NCI-H345 (cell line): ENCODE results near the gene PARP1.

ENCODE experiments used
- DNase-seq: peaks from one replicate; lab custom pipeline; 2025; lab: John Stamatoyannopoulos, UW

PARP1 gene

DNA sequence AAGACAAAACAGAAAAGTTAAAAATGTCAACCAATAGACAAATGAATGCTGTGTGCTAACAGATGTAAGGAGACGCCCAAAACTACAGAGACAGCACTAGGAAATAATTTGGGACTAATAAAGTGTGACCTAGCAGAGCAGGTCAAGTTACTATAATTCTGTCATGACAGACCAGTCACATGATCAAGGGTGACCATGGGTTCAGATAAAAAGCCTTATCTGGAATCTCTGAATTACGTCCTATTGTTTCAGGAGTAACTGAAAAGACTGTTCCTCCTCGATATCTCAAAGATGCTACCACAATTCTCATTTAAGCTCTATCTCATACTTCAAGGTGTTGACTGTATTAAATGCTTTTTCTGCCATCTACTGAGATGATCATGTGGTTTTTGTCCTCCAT lies 31.6 kb downstream of the PARP1 start:
- no peak for DNase-seq

DNA sequence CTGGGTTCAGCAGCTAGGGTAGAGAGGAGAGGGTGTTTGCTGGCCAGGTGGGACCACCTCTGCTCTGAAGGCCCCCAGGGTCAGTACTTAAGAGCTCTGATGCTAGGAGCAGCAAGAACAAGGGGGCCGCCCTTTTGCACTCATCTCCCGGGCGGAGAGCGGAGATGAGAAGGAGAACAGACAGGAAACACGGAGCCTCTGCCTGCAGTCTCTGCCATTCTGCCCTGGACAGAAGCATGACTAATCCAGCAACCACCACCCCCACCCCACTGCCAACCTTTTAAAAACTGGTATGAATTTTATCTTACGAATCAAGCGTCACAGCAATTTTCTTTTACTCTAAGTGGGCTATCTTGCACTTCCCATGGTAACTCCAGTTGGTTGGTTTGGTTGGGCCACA lies 34.5 kb downstream of the PARP1 start:
- DNase-seq: no peak

DNA sequence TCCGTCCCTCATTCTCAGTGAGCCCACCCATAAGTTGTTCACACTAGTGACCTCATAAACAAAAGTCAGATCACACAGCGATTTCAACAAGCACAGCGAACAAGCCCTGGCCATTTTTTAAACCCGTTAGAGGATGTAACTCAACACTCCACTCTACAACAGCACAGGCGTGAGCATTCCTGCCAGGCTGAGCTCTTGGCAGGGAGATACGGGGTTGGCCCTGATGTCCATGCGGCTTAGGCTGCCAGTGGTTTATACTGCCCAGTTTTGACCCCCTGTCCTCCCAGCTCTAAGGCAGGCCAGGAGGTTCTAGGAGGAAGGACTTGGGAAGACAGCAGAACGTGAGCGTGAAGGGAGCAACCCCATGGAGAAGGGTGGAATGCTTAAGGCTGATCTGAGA lies 35.0 kb downstream of the PARP1 start:
- DNase-seq: no peak

DNA sequence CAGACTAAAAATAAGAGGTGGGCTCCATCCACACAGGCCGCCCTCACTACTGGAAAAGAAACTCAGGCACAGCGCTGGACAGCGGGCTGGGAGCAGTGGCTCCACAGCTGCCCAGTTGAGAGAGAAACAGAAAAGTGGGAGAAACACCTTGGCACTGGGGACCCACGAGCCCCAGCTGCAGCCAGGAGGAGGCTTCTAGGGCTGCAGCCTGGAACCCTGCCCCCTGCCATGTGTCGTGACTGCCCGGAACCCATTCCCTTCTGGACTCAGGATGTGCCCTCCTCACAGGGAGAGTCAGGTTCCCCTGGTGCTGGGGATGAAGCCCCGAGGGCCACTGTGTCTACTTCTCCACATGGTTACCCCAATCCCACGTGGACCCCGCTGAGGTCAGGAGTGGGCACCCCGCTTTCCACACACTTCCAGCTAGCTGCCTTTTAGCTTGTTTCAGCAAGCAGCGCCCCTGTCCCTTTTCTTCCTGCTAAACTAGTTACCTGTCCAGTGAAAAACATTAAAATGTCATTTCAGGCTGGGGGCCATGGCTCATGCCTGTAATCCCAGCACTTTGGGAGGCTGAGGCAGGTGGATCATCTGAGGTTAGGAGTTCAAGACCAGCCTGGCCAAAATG lies 35.9 kb downstream of the PARP1 start:
- DNase-seq: no peak

DNA sequence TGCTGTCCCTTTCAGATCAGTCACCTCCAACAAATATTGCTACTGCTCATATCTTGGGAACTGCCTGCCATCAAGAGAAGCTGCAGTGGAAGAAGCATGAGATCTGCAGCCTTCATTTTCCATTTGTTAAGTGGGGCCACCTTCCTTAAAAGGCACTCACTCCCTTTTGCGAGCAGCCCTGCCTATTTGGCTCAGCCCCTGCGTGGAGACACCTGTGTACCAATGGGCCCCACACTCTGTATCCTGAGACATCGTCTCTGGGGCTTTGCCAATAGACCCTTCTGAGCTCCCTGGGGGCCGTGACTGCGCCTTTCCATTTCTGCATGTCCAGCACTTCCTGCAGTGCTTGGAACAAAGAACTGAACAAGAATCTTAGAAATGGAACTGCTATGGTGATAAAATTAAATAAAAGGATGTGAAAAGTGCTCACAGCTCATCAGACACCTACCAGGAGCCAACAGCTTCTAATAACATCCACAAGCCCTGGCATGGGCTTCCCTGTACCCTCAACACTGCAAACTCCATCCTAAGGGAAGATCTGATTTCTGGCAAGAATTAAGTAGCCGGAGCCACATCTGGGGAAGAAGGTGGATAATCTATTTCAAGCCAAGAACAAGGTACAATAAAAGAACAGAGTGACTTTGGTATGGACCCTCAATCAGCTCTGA lies 36.7 kb downstream of the PARP1 start:
- no peak for DNase-seq

DNA sequence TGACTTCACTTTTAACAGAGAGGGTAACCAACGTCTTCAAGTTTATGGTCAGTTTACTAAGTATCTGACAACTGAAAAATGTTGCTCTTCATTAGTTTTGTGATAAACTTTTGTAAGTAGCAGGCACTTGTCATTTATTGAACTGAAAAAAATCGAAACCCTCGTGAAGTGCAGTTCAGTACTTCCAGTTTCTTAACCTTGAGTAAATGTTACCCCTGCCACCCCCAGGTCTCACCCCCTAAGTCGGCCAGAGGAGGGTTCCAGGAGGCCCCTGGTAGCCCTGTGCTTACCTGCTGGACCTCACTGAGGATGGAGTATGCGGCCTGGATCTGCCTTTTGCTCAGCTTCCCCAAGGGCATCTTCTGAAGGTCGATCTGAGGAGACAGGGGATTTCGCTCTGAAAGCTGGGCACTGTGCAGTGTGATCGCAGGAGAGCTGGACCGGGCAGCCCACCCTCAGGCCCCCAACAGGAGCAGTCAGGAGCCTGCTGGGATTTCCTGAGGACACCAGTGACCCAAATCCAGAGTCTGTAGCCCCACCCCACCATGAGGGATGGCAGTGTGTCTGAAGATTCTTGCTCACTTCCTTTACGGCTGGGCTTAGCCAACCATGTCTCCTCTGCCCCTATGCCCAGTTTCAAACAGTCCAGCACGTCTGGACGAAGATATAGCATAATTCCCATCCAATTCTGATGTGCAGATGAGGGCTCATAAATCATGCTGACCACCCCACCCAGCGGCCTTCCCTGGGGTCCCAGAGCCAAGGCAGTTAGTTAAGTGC lies 37.6 kb downstream of the PARP1 start:
- no peak for DNase-seq

DNA sequence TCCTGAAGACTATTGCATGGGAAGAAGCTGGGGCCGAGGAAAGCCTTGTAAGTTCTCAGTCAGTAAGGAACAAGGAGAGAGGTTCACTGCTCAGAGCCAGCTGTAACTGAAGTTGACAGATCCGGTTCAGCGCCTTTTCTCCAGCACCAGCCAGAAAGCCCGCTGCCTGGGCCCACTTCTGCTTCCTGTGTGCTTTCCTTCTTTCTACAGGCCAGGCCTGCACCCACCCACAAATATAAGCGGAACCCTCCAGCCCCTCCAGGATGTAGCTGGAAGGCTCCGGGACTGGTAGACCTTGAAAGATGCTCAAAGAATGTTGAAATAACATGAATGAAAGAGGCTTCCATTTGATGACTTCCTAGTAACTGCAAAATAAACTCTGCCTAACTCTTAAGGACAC lies 38.8 kb downstream of the PARP1 start:
- no peak for DNase-seq

DNA sequence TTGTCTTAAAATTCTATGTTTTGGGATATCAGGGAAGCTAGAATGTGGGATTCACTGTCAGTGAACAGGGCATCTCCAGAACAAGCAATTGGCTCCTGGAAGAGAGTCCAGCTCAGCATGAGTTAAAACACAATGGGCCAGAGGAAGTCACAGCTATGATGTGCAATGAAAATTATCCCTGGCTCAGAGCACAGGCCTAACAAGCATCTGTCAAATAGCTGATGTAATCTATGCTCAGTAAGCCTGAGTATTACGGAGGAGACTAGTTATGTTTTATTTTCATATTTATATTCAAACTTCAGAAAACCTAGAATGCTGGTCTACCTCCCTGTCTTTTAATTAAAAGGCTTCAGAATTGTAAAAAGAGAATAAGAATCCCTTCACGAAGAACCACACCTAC lies 41.6 kb downstream of the PARP1 start:
- no peak for DNase-seq

DNA sequence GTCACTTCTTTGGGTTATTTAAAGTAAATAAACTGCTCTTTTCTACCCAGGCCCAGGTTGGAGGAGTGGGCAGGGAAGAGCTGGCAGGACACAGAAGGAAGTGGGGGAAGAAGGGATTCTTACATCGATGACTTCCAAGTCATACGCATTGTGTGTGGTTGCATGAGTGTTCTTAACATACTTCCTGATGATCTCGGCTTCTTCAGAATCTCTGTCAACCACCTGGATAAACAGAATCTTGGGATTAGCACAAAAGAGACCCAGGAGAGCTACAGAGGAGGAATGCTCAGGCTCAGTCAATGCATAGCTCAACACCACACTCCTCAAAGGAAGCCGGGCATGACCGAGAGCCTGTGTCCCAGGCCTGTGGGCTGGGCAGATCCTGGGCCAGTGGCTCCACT lies 42.1 kb downstream of the PARP1 start:
- DNase-seq: no peak

DNA sequence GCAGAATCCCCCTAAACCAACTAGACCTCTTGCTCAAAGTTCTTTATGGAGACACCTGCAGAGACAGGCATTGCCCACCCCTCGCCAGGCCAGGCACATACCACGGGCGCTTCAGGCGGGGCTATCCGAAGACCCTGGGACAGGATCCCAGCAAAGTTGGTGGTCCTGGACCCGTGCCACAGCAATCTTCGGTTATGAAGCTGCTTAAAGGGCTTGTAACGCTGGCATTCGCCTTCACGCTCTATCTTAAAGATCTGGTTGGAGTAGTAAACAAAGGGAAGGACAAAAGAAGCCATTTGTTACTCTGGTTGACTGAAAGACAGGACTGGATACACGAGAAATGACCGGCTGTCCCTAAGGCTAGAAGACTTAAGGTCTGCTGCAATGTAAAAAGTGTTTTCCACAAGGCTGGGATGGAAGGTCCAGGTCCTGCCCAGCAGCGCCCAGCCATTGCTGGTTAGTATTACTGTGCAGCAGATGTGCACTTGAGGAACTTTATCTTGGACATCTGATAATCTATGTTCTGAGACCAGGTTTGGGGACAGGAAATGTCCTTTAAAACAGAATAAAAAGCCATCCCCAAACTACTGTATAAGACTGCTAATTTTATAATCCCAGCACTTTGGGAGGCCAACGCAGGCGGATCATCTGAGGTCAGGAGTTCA lies 42.9 kb downstream of the PARP1 start:
- DNase-seq: no peak

DNA sequence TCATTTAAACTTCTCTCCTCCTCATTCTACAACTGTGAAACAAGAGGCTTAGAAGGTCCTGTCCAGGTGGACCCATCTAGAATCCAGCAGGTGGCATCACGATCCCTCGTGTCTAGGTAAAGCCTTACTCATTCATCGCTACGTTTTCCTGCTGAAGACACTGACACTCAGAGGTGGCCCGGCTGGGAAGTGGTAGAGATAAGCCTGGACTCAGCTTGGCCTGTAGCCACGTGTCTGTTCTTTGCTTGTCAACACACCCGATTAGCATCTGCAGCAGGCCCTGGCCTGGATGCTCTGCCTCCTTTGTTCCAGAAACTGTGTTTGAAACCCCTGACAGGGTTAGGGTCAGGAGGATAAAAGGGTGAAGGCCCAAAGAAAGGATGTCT lies 43.4 kb downstream of the PARP1 start:
- DNase-seq: no peak

DNA sequence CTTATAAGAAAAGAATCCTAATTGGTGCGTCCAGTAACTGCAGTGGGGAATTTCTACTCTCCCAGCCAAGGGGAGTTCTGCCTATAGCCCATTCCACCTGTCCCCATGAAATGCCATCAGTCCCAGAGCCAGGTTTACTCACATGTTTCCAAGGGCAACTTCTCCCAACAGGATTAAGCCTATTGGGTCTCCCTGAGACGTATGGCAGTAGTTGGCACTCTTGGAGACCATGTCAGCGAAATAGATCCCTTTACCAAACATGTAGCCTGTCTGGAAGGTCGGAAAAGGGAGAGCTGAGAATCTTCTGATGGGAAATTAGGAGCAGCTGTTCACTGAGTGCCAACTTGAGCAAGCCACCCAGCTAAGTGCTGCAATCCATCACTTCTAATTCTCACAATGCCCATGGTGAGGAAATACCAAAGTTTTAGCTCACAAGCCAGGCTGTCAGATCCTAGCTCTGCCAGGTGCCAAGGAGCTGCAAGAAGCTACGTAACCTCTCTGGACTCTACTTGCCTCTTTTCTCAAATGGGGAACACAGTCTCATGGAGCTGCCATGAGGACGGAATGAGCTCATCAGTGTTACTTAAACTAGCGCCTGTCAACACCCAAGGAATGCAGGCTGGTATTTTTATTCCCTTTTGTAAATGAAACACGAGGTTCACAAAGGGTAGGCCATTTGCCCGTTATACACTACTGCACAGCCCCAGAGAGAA lies 43.9 kb downstream of the PARP1 start:
- DNase-seq: no peak

DNA sequence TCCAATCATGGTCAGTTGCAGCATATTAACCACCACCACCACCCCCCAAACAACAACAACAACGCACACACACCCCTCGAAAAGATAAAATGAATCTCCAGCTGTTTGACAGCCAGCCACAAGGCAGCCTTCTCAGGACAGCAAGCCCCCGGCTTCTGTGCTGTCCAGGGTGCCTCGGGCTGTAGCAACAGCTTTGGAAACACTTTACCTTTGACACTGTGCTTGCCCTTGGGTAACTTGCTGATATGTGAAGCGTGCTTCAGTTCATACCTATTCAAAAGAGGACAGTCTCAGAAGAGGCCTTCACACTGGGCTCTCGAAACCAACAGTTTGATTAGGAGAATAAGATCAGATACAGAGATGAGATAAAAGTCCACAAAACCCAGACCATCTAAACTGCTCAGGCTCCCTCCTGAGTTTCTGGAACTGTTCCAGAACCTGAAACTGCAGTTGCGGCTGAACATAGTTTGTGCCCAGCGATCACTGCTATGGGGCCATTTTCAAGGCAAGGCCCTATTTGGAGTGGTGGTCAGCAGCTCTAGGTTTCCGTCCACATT lies 44.9 kb downstream of the PARP1 start:
- DNase-seq: no peak

DNA sequence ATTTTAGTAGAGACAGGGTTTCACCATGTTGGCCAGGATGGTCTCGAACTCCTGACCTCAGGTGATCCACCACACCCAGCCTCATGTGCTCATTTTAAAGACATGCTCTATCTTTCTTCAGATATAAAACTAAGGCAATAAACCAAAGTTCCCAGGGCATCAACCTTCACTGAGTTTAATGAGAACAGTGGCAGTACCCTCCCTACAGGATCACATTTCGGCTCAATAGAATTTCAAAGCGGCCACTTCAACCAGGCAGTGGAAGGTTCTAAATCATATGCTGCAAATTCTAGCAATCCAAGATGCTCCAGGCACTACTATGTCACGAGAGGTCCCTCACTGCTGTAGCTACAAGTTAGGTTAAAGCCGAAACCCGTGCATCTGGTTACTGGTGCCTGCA lies 45.5 kb downstream of the PARP1 start:
- no peak for DNase-seq

DNA sequence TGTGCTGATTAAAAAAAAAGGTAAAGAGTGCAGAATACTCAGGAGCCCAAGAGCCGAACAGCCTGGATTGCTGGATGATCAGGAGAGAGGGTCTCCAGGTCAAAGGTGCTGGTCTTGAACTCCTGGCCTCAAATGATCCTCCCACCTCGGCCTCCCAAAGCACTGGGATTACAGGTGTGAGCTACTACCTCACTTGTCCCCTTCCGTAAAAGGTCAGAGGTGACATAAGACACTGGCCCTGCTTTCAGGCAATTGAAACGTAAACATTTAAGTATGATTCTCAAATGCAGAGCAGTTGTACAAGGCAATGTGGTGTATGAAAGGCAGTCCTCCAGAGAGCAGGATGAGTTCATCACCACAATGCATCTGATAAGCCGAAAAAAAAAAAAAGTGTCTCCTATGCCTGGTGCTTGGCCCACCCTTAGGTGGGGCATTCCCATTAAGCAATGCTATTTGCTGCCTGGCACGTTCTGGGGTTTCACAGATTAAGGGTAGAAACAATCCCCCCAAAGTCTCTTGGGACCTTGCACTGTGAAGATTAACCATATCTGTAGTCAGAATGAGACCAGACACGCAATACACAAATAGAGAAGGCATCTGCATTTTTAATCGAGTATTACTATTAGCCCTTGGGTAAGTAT lies 47.7 kb downstream of the PARP1 start:
- DNase-seq: no peak

DNA sequence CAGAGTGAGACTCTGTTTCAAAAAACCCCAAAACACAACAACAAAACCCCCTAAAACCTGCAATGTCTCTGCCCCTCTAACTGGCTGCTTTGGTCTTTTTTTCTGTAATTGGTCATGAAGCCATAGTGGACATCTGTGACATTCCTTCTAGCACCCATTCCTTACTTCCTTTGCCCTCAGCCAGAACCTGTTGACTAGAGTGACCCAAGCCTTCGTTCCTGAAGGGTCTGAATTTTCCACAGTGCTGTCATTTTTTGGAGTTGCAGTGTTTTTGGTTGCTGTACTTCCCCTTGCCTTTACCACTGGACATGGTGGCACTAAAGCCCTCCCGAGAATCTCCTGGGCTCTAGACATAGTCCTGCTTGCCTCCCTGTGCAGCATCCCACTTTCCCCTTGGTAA lies 50.5 kb downstream of the PARP1 start:
- DNase-seq: no peak

DNA sequence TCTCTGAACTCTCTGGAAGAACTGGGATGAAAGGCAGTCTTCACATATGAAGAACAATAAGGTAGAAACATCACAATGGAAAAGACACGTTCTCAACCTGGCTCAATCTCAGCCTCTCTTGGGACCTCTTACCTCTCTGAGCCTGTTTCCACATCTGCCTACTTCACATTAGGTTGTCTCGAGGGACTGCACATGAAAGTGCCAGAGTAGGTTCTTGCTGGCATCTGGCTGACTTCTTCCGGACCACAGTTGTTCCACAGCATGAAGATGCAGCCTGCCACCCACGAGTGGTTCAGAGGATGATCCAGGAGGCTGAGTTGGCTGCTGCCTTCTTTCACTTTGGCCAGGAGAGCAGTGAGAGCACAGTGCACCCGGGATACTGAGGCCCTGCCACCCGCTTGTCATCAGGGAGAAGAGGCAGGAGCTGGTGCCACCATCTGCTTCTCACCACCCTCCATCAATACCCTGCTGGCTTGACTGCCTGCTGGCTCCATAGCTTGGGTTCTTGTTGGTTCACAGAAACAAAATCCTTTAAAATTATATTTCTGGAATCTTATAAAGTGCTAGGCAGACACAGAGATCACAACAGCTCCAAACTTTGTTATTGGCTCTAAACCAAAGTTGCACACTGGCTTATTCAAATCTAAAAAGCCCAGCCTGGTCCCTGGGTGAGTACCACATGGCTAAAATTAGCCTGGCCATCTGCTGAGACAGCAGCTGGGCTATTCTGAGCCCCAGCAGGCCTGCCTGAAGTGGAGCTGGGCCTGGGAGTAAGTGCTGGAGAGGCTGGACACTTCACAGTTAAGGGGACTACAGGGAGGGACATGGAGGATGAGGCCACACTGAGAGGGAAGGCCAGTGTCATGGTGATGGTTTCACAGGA lies 52.0 kb downstream of the PARP1 start:
- DNase-seq: peak; percentile 23

DNA sequence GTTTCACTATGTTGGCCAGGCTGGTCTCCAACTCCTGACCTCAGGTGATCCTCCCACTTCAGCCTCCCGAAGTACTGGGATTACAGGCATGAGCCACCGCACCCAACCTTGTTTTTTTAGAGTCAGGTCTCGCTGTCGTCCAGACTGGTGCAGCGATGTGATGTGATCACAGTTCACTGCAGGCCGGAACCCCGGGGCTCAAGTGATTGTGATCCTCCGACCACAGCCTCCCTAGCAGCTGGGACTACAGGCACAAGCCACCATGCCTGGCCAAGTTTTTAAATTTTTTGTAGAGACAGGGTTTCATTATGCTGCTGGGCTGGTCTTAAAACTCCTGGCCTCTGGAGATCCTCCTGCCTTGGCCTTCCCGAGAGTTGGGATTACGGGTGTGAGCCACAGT lies 52.9 kb downstream of the PARP1 start:
- DNase-seq: no peak

DNA sequence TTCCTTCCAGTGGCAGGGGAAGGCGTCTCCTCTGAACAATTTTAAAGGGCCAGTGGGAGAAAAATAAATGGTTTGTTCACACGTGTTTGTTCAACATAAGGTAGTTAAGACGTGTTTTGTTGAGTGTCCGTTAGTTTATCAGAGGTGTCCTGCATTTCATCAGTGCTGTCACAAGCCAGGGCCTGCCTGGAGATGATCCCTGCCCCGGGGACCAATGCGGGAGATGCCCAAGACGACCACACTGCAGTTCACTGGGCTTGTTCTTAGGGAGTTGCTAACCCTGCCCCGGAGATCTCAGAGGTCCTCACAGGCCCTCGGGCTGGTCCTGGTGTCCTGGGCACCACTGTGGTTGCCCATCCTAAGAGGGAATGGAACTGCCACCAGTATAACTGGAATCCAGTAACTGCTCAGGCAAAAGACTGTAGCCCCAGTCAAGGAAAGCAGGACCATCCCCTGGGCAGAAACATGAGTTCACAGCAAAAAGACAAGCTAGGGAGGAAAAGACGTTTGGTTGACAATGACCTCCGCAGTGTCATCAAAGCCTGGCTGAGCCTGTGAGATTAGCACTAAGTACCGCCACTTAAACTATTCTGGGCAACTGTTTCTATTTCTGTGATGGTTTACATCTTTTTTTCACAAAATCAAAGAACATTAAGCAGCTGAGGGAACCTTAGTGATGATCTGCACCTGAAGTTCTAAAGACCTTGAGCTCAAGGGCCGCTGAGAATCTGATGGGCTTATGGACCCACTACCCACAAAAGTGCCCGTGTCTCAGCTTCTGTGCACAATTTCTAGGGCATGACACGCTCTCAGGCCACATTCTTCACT lies 54.0 kb downstream of the PARP1 start:
- no peak for DNase-seq

DNA sequence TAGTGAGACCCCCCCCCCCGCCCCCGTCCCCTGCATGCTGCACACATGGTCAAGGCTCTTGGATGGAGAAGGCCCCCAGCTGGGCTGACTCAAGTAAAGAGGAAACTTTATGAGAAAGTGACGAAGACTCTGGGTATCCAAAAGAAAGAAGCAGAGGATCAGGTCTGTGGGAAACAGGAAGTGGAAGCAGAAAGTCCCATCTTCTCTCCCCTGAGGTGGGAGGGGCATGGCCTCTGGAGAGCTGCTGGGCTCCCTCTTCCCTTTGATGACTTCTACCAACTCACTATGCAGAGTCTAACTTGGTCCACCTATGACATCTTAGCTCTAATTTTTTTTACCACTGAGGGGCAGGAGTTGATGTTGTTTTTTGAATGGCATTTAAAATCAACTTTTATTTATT lies 56.2 kb downstream of the PARP1 start:
- no peak for DNase-seq
